H1 (cell line): ENCODE data around the gene CAST. TPM values are rescaled to one million over a fixed set of nuclear protein-coding genes. Genes with fewer than 3 reads are reported as not detected.

Experiments
- CTCF ChIA-PET: fragments of 300-600 bp; sonication (Branson Sonifier 250); formaldehyde crosslinking; loops from one replicate; lab custom pipeline; 2021; ENCODE audit not compliant: partially characterized antibody; lab: Charles Lee
- POLR2A ChIA-PET: fragments of 300-600 bp; sonication (Branson Sonifier 250); formaldehyde crosslinking; loops from one replicate; lab custom pipeline; 2021; ENCODE audit warnings: inconsistent platforms; ENCODE audit not compliant: partially characterized antibody; lab: Charles Lee
- DNase-seq, 2 experiments: peaks; one replicate each; pipeline versions ENCODE4 v3.0.0 to v3.0.0-alpha.2; 2010 to 2022; ENCODE audit warnings: low spot score in 2 of 2, low read depth in 1 of 2, mixed read lengths in 1 of 2
- FAIRE-seq: peaks from 2 replicates; lab custom pipeline; 2011; peaks lifted over from hg19 to GRCh38; lab: Jason Lieb, UNC
- H2AFZ ChIP-seq: 2 replicates; pipeline ENCODE4 v1.8.1; 2012; ENCODE audit warnings: low read length, inconsistent platforms
- H2AK5ac ChIP-seq: 2 replicates; pipeline ENCODE4 v1.6.1; 2013; ENCODE audit warnings: low read depth, low read length
- H2BK120ac ChIP-seq: replicated peaks from 2 replicates; pipeline ENCODE3; 2013; ENCODE audit warnings: low read depth, low read length, inconsistent platforms
- H2BK12ac ChIP-seq: 2 replicates; pipeline ENCODE4 v1.6.1; 2013; ENCODE audit warnings: low read depth, low read length
- H2BK15ac ChIP-seq: 2 replicates; pipeline ENCODE4 v1.6.1; 2013; ENCODE audit warnings: low read length
- H2BK20ac ChIP-seq: 2 replicates; pipeline ENCODE4 v1.6.1; 2013; ENCODE audit warnings: low read length
- H2BK5ac ChIP-seq: 2 replicates; pipeline ENCODE4 v1.6.1; 2013; ENCODE audit warnings: low read depth, low read length
- H3K14ac ChIP-seq: 2 replicates; pipeline ENCODE4 v1.6.1; 2013; ENCODE audit warnings: inconsistent platforms; ENCODE audit not compliant: insufficient read length
- H3K18ac ChIP-seq: 2 replicates; pipeline ENCODE4 v1.6.1; 2013; ENCODE audit warnings: low read length; ENCODE audit errors: extremely low read depth
- H3K23ac ChIP-seq: 2 replicates; pipeline ENCODE4 v1.6.1; 2013; ENCODE audit warnings: inconsistent platforms; ENCODE audit not compliant: insufficient read length
- H3K23me2 ChIP-seq: 2 replicates; pipeline ENCODE4 v1.6.1; 2013; ENCODE audit warnings: low read depth, low read length
- H3K27ac ChIP-seq: 2 replicates; pipeline ENCODE4 v1.6.1; 2011; ENCODE audit warnings: low read depth, low read length, inconsistent platforms
- H3K27me3 ChIP-seq, 4 experiments: replicated peaks in 1 of 4; 1 replicate in 1 of 4; 2 replicates in 3 of 4; pipeline versions ENCODE4 v1.6.1 to v1.8.1; 2011 to 2013; ENCODE audit warnings: low read length in 3 of 4, mild to moderate bottlenecking in 3 of 4, inconsistent platforms in 2 of 4, mixed read lengths in 2 of 4, moderate library complexity in 1 of 4; ENCODE audit not compliant: control insufficient read depth in 3 of 4, insufficient read depth in 3 of 4; ENCODE audit errors: extremely low read depth in 1 of 4
- H3K36me3 ChIP-seq, 4 experiments: 2 replicates each; pipeline versions ENCODE4 v1.6.1 to v1.8.1; 2011 to 2013; ENCODE audit warnings: mild to moderate bottlenecking in 4 of 4, low read length in 3 of 4, moderate library complexity in 2 of 4, control low read depth in 1 of 4, inconsistent platforms in 1 of 4; ENCODE audit not compliant: insufficient read depth in 4 of 4, control insufficient read depth in 2 of 4
- H3K4ac ChIP-seq: replicated peaks from 2 replicates; pipeline ENCODE3; 2013; ENCODE audit warnings: low read length, low read depth, mixed read lengths, inconsistent platforms; ENCODE audit not compliant: insufficient read length
- H3K4me1 ChIP-seq, 4 experiments: replicated peaks in 1 of 4; 1 replicate in 1 of 4; 2 replicates in 3 of 4; pipeline versions ENCODE4 v1.6.1 to v1.8.1; 2011 to 2013; ENCODE audit warnings: low read length in 3 of 4, inconsistent platforms in 2 of 4, mixed read lengths in 1 of 4; ENCODE audit not compliant: insufficient read depth in 4 of 4, control insufficient read depth in 3 of 4
- H3K4me2 ChIP-seq, 2 experiments: 2 replicates each; pipeline versions ENCODE4 v1.6.1 to v1.8.1; 2011 to 2013; ENCODE audit warnings: low read depth in 2 of 2, low read length in 2 of 2, control low read depth in 1 of 2, inconsistent platforms in 1 of 2, mild to moderate bottlenecking in 1 of 2; ENCODE audit not compliant: insufficient read depth in 1 of 2
- H3K4me3 ChIP-seq, 4 experiments: fragments of 200-600, 300-600 bp in 1 of 4; sonication (generic), shearing (Covaris generic), sonication (Bioruptor Twin) in 1 of 4; 2 replicates each; pipeline versions ENCODE4 v1.5.1 to v1.8.1; 2011 to 2016; ENCODE audit warnings: low read length in 4 of 4, low read depth in 3 of 4, control low read depth in 2 of 4, inconsistent platforms in 2 of 4, mild to moderate bottlenecking in 2 of 4, mixed read lengths in 1 of 4, moderate library complexity in 1 of 4; ENCODE audit not compliant: insufficient read depth in 2 of 4; ENCODE audit errors: extremely low read depth in 1 of 4
- H3K56ac ChIP-seq: replicated peaks from 2 replicates; pipeline ENCODE3; 2013; ENCODE audit warnings: low read depth, mild to moderate bottlenecking, mixed read lengths, low read length, inconsistent platforms; ENCODE audit not compliant: insufficient read length
- H3K79me1 ChIP-seq: 2 replicates; pipeline ENCODE4 v1.6.1; 2013; ENCODE audit warnings: low read depth, low read length, control low read depth
- H3K79me2 ChIP-seq, 2 experiments: 2 replicates each; pipeline versions ENCODE4 v1.6.1 to v1.8.1; 2012 to 2013; ENCODE audit warnings: low read length in 2 of 2, mild to moderate bottlenecking in 2 of 2, inconsistent platforms in 1 of 2; ENCODE audit not compliant: insufficient read depth in 2 of 2, control insufficient read depth in 1 of 2
- H3K9ac ChIP-seq, 4 experiments: replicated peaks in 1 of 4; 1 replicate in 1 of 4; 2 replicates in 3 of 4; pipeline versions ENCODE4 v1.6.1 to v1.8.1; 2011 to 2013; ENCODE audit warnings: low read depth in 3 of 4, low read length in 3 of 4, control low read depth in 2 of 4, mild to moderate bottlenecking in 2 of 4, moderate library complexity in 2 of 4, inconsistent platforms in 1 of 4; ENCODE audit errors: extremely low read depth in 1 of 4
- H3K9me3 ChIP-seq, 2 experiments: 2 replicates each; pipeline versions ENCODE4 v1.6.1 to v1.8.1; 2012 to 2013; ENCODE audit warnings: mild to moderate bottlenecking in 2 of 2, moderate library complexity in 2 of 2, control low read depth in 1 of 2, inconsistent platforms in 1 of 2, low read depth in 1 of 2, low read length in 1 of 2, mixed read lengths in 1 of 2; ENCODE audit not compliant: insufficient read depth in 2 of 2
- H4K20me1 ChIP-seq, 2 experiments: replicated peaks in 1 of 2; 2 replicates each; pipeline versions ENCODE3 to v1.8.1; 2011 to 2013; ENCODE audit warnings: inconsistent platforms in 2 of 2, low read length in 2 of 2, mild to moderate bottlenecking in 1 of 2; ENCODE audit not compliant: insufficient read depth in 2 of 2, control insufficient read depth in 1 of 2
- H4K5ac ChIP-seq: 2 replicates; pipeline ENCODE4 v1.6.1; 2013; ENCODE audit warnings: low read length, low read depth, mixed read lengths, inconsistent platforms; ENCODE audit not compliant: insufficient read length
- H4K8ac ChIP-seq: 2 replicates; pipeline ENCODE4 v1.8.0; 2013; ENCODE audit warnings: mild to moderate bottlenecking, moderate library complexity, low read length, inconsistent platforms; ENCODE audit not compliant: insufficient read depth; ENCODE audit errors: extremely low read depth
- H4K91ac ChIP-seq: replicated peaks from 2 replicates; pipeline ENCODE3; 2013; ENCODE audit warnings: low read length, mixed read lengths, inconsistent platforms; ENCODE audit not compliant: insufficient read length
- CHD1 ChIP-seq: IDR thresholded peaks from 2 replicates; pipeline ENCODE4 v1.6.1; 2012; ENCODE audit warnings: low read depth, low read length, improper control_type of control experiment
- EZH2 ChIP-seq: fragments of 200-600 bp; sonication (generic); IDR thresholded peaks from 2 replicates; pipeline ENCODE4 v1.7.1; 2012; ENCODE audit warnings: low read depth, mild to moderate bottlenecking, moderate library complexity, low read length, inconsistent platforms; ENCODE audit not compliant: severe bottlenecking
- HDAC2 ChIP-seq, 2 experiments: fragments of 300-600 bp in 1 of 2; sonication (generic) in 1 of 2; IDR thresholded peaks; 2 replicates each; pipeline ENCODE4 v1.6.1; 2011 to 2012; ENCODE audit warnings: low read depth in 2 of 2, low read length in 2 of 2, mild to moderate bottlenecking in 2 of 2, moderate library complexity in 2 of 2, borderline replicate concordance in 1 of 2, inconsistent platforms in 1 of 2
- NANOG ChIP-seq: IDR thresholded peaks from 2 replicates; pipeline ENCODE4 v1.6.1; 2011; ENCODE audit warnings: low read length, low read depth, mild to moderate bottlenecking, inconsistent platforms; ENCODE audit not compliant: insufficient read depth, poor library complexity, severe bottlenecking
- POU5F1 ChIP-seq: IDR thresholded peaks from 2 replicates; pipeline ENCODE4 v1.6.1; 2011; ENCODE audit warnings: low read depth, mild to moderate bottlenecking, low read length, moderate library complexity
- RBBP5 ChIP-seq: IDR thresholded peaks from 2 replicates; pipeline ENCODE4 v1.7.1; 2012; ENCODE audit warnings: low read depth, mild to moderate bottlenecking, inconsistent platforms, low read length, moderate library complexity, borderline replicate concordance
- WGBS, 2 experiments: shearing (Covaris generic) in 1 of 2; methylation state at CpG; one replicate each; pipeline versions ENCODE4 v1.1.6 to v1.1.7; 2013 to 2015; ENCODE audit warnings: low lambda C conversion rate in 2 of 2, mixed read lengths in 2 of 2, inconsistent platforms in 1 of 2, low coverage in 1 of 2, missing lambda C conversion rate in 1 of 2; ENCODE audit not compliant: insufficient replicate concordance in 2 of 2, insufficient coverage in 1 of 2, insufficient read length in 1 of 2; ENCODE audit errors: extremely low coverage in 1 of 2, missing lambda C conversion rate in 1 of 2; 5-methylcytosine and 5-hydroxymethylcytosine counted together
- polyA plus RNA-seq, 7 experiments: library from polyadenylated mRNA; depleted of rRNA in 3 of 7; stranded (reverse) in 5 of 7; unstranded in 2 of 7; fragments of >200 nt in 5 of 7; fragments of 200-250 nt in 2 of 7; gene quantifications; 1 replicate in 5 of 7; 2 replicates in 1 of 7; 4 replicates in 1 of 7; pipeline versions ENCODE4 v1.2.1 to v1.2.3, GENCODE V29; 2011 to 2013; ENCODE audit warnings: missing spikeins in 2 of 7, mixed read lengths in 2 of 7
- total RNA-seq: library from RNA; stranded (reverse); fragmentation: NEBNext Ultra II Directional; extraction: Animal tissue kit (Norgen Biotek cat#: 25700); gene quantifications from 2 replicates; pipeline ENCODE4 v1.2.1, GENCODE V29; 2021

CAST gene
- total and polyA plus RNA-seq, 2 of the 8 experiments (the other 6 are each of a cell fraction or from before 2014, with no cell fraction given), result 9.0 to 48.2 TPM

- POLR2A ChIA-PET, result no interaction called here
- no peak for TF ChIP-seq POU5F1
- TF ChIP-seq EZH2, result no peak
- TF ChIP-seq HDAC2 (IDR thresholded peaks at IDR 0.05; ENCODE audit: borderline replicate concordance in 1 of 2, low read depth in 2 of 2, low read length in 2 of 2), result no peak
- TF ChIP-seq RBBP5, result no peak
- TF ChIP-seq NANOG, result no peak
- TF ChIP-seq CHD1, result no peak
Measured at GRCh38 chr5:96654209-96654608, 8.0 kb upstream of the CAST start.

More at GRCh38 chr5:96654209-96654608, 8.0 kb upstream of the CAST start:
- Histone ChIP-seq H3K27ac (no peak overlapping the region), H4K20me1 (no peaks in the 10 kb centered on the region), H3K56ac (no peak overlapping the region), H4K5ac (no peak overlapping the region), H3K4me2 (no peak overlapping the region), H3K4ac (no peak overlapping the region), H3K9ac (no peak overlapping the region), H2BK120ac (no peak overlapping the region), H2AK5ac (no peak overlapping the region), H4K91ac (no peak overlapping the region), H3K9me3 (no peaks in the 10 kb centered on the region), H3K36me3 (no peaks in the 10 kb centered on the region), H2BK20ac (no peak overlapping the region), H4K8ac (no peak overlapping the region), H3K79me2 (no peaks in the 10 kb centered on the region), H3K18ac (no peak overlapping the region), H2BK12ac (no peak overlapping the region), H3K14ac (no peak overlapping the region), H3K4me3 (no peak overlapping the region), H3K27me3 (no peaks in the 10 kb centered on the region), H2BK5ac (no peak overlapping the region), H2BK15ac (no peak overlapping the region), H3K4me1 (peaks cover 3 to 8% (median 7%) of the 10 kb centered on the region in 4 experiments; a peak in 5 of 7 replicates), H3K23me2 (no peaks in the 10 kb centered on the region), H3K79me1 (no peaks in the 10 kb centered on the region), H3K23ac (no peak overlapping the region), H2AFZ (no peak overlapping the region)
- CTCF ChIA-PET, result interaction anchor here (1.1 to 1.5 kb wide), 6 partner anchors 17 to 318 kb away, joined by 3 to 4 read pairs (median 4); no protein-coding TSS in a partner anchor
- DNase-seq (no peak), FAIRE-seq (no peak)
- 94% methylated on average over 4 of the region's 4 CpGs; no CpG with 5 or more reads in 1 of the 2 experiments for WGBS, 2 experiments
